Tibial artery (tissue), 4 donors: ENCODE data around the gene IGLL1.

Experiments used
- DNase-seq, 2 donors: peaks; one replicate each; pipeline ENCODE4 v3.0.0-alpha.2; 2019
- H3K27ac ChIP-seq, 2 donors: fragments of 200-600 bp; sonication (generic) in 1 of 2; 1 replicate in 1 of 2; 2 replicates in 1 of 2; pipeline ENCODE4 v1.5.1; 2018 to 2019; ENCODE audit warnings: mild to moderate bottlenecking in 1 of 2
- H3K27me3 ChIP-seq, 2 donors: fragments of 200-600 bp; sonication (generic) in 1 of 2; one replicate each; pipeline versions ENCODE4 v1.5.1 to v1.6.0; 2016 to 2019
- H3K36me3 ChIP-seq, 3 donors: fragments of 200-600 bp; sonication (generic) in 2 of 3; one replicate each; pipeline ENCODE4 v1.5.1; 2016 to 2019; ENCODE audit warnings: mild to moderate bottlenecking in 2 of 3
- H3K4me1 ChIP-seq, 4 donors: fragments of 200-600 bp; sonication (generic) in 2 of 4; 1 replicate in 3 of 4; 2 replicates in 1 of 4; pipeline ENCODE4 v1.5.1; 2016 to 2019
- H3K4me3 ChIP-seq, 2 donors: fragments of 200-600 bp; sonication (generic) in 1 of 2; 1 replicate in 1 of 2; 2 replicates in 1 of 2; pipeline ENCODE4 v1.5.1; 2018 to 2019; ENCODE audit warnings: mild to moderate bottlenecking in 2 of 2
- H3K9me3 ChIP-seq, 3 donors: fragments of 200-600 bp; sonication (generic) in 1 of 3; one replicate each; pipeline ENCODE4 v1.5.1; 2016 to 2019
- intact Hi-C: fragments of 100-400 bp; cut with DNase I; formaldehyde crosslinking; loops from one replicate; pipeline ENCODE4 v1.15.0; 2023; ENCODE audit warnings: low total_unique reads
- TF ChIP-seq, protein P1 (sequence below), 2 experiments: fragments of 200-600 bp in 1 of 2; fragments of 450-650 bp in 1 of 2; IDR thresholded peaks; one replicate each; pipeline ENCODE4 v1.5.1; 2017 to 2019; ENCODE audit warnings: antibody characterized with exemption in 2 of 2, mild to moderate bottlenecking in 1 of 2, moderate library complexity in 1 of 2

IGLL1 gene

DNA sequence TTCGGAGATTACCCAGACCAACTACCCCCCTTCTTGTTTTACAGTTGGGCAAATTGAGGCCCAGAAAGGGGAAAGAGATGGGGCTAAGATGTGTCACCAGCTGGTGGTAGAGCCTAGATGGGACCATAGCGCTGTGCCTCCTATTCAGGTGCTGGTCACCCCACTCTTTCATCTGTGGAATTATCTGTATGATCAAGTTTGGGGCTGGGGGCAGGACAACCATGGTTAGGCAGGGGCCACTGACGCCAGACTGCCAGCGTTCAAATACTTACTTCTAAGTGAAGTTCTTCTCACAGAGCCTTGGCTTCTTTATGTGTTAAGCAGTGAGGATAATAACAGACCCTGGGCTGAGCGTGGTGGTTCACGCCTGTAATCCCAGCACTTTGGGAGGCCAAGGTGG is 55.9 kb downstream of the IGLL1 start:
- no peaks in the 10 kb centered on the region for H3K36me3 ChIP-seq
- peak overlapping the region in 1 of 2 donors; percentile 100 for H3K27ac ChIP-seq
- H3K4me3 ChIP-seq, result no peak overlapping the region
- no peaks in the 10 kb centered on the region for H3K27me3 ChIP-seq
- intact Hi-C loops, result loop anchor here (10.0 kb wide), 2 partner anchors 219 to 231 kb away; partner anchors contain the start of genes VPREB3 and ZNF70
- TF ChIP-seq, protein P1, sequence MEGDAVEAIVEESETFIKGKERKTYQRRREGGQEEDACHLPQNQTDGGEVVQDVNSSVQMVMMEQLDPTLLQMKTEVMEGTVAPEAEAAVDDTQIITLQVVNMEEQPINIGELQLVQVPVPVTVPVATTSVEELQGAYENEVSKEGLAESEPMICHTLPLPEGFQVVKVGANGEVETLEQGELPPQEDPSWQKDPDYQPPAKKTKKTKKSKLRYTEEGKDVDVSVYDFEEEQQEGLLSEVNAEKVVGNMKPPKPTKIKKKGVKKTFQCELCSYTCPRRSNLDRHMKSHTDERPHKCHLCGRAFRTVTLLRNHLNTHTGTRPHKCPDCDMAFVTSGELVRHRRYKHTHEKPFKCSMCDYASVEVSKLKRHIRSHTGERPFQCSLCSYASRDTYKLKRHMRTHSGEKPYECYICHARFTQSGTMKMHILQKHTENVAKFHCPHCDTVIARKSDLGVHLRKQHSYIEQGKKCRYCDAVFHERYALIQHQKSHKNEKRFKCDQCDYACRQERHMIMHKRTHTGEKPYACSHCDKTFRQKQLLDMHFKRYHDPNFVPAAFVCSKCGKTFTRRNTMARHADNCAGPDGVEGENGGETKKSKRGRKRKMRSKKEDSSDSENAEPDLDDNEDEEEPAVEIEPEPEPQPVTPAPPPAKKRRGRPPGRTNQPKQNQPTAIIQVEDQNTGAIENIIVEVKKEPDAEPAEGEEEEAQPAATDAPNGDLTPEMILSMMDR (IDR thresholded peaks at IDR 0.05), result no peak
- DNase-seq, result no peak
- no peaks in the 10 kb centered on the region for H3K9me3 ChIP-seq
- H3K4me1 ChIP-seq, result peaks cover 0 to 35% (median 28%) of the 10 kb centered on the region in 4 donors

DNA sequence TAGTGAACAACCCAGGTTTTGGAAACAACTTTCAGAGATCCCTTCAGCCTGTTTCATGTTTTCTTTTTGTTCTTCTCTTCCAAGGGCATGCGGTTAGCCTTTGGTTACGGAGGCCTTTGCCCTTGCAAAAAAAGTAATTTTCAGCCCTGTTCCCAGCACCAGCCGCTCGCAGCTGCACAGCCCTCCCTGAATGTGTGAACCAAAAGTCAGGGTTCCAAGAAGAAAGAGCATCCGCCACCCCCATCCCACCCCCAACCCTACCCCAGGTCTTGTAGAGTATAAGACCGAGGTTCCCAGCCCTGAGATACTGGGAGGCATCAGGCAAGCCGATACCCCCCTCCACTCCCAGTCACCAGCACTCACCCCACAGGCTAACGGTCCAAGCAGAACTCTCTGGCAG is 56.4 kb downstream of the IGLL1 start:
- H3K9me3 ChIP-seq, result no peaks in the 10 kb centered on the region
- no peaks in the 10 kb centered on the region for H3K36me3 ChIP-seq
- DNase-seq, result no peak
- H3K27ac ChIP-seq, result peak overlapping the region; percentile 99 to 100
- H3K4me1 ChIP-seq, result peaks cover 0 to 35% (median 28%) of the 10 kb centered on the region in 4 donors
- TF ChIP-seq, protein P1 (IDR thresholded peaks at IDR 0.05), result no peak
- H3K27me3 ChIP-seq, result no peaks in the 10 kb centered on the region
- intact Hi-C loops, result loop anchor here (10.0 kb wide), 2 partner anchors 219 to 231 kb away; partner anchors contain the start of genes VPREB3 and ZNF70
- H3K4me3 ChIP-seq, result no peak overlapping the region
